Activated CD8-positive, alpha-beta memory T cell treated with anti-CD3 and anti-CD28 coated beads for 4 hours (primary cell): Measurements from ENCODE around the gene SLCO1A2.
"Not testable (repeated sequence)": the region's sequence is repeated elsewhere in the genome, so short reads cannot be mapped to it uniquely, and the experiment has no call there.

Source experiments
- DNase-seq, 2 donors: peaks; one replicate each; pipeline ENCODE4 v3.0.0-alpha.2; 2020; ENCODE audit warnings: low read depth in 2 of 2

SLCO1A2 gene

DNA sequence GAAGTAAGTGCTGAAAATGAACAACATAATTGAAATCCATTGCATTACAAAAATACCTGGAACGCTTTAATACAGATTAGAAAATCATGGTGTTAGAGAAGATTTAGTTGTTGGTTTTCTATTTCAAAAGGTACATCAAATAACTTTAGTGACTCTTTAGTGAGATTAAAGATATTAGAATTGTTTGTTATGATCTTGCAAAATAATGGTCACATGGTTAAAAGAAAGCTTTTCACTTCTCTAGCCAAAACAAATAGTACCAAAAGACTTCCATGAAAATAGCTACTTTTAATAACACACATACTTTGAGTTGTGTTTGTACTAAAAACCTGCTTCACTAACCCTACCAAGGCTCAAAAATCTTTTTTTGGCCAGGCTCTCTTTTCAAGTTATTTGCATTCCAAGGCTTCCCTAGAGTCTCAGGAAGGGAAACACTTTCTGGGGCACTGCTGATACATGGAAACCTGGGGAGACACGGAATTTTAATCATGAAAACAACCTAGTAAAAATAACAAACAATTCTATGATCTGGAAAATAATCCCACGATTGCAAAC lies at the start of gene SLCO1A2:
TSS of gene SLCO1A2 (minus strand) at position 147 of the 555 bp plus-strand sequence. CDS start 270 bp downstream, outside the sequence.
- DNase-seq = no peak

DNA sequence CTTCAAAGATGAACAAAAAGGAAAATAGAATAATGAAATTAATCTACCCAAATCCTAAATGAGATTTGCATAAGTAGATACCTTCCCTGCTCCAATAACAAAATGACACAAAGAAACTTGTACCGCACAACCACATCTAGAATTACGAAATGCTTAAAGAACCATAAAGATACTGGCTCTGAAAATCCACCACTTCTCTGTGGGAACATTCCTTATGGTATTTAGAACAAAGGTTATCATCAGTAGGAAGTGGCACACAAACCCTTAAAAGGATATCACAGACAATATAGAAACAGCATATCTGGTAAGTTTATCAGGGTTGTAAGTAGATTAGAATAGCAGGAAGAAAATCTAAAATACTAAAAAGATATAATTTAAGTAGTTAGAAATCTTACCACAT lies 49.5 kb upstream of the SLCO1A2 start:
- DNase-seq = no peak

- DNase-seq = not testable (repeated sequence)
Observed at GRCh38 chr12:21381320-21381719, 46.6 kb upstream of the SLCO1A2 start.

DNA sequence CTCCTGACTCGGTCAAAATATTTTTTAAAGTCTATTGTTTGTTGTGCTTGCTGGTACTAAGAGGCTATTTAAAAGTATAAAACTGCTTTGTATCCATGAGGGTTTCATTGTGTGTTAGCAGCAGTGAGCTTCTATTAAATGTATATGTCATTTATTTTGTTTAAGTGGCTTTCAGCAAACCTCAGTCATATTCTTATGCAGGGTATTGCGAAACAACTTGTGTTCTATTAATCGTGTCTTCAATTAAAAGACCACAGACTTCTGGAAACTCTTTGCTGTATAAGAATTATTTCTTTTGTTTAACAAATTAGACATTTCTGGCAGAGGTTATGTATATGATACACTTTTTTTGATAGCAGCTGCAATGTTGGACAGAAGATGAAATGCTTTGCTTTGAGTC lies 44.5 kb upstream of the SLCO1A2 start:
- DNase-seq = no peak

DNA sequence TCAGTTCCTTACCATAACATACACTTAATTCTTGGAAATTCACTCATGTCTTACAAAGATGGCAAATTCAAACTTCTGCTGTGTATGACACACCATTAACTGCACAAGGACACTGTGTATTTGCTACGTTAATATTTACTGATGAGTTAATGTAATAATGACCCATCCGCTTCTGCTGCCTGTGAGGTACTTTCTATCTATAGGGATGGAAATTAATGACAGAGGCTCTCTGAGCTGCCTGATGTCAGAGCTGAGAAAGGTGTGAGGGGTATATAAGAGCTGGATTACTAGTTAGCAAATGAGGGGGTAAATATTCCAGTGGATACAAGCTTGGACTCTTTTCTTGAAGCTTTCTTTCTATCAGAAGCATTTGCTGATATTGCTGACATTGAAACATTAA lies 37.9 kb upstream of the SLCO1A2 start, which contains the start of gene IAPP:
TSS of gene IAPP (plus strand) at position 301 of the 400 bp plus-strand sequence. CDS start 450 bp downstream, outside the sequence.
- no peak for DNase-seq

DNA sequence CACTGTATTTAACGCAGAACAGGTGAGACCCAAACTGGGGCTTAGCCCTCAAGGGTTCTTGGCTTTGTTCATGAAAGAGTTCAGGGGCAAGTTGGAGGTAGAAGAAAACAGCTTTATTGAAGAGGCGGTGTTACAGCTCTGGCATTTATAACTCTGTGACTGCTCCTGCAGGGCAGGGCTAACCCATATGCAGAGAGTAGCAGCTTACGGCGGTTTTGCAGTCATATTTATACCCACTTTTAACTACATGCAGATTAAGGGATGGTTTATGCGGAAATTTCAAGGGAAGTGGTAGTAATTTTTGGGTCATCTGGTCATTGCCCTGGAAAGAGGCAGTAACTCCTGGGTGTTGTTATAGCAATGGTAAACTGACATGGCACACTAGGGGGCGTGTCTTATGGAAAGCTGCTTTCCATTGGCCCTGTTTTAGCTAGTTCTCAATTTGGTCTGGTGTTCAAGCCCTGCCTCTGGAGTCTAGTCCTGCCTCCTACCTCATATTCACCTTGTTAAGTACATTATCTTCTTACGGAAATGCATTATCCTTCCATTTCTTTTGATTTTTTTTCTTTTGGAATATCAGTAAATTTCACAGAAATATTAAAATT lies 36.2 kb upstream of the SLCO1A2 start:
- no peak for DNase-seq

GRCh38 chr12:21369141-21369980 lies 34.6 kb upstream of the SLCO1A2 start:
- DNase-seq = no peak

- DNase-seq = not testable (repeated sequence)
Observed at GRCh38 chr12:21360632-21361031, 25.9 kb upstream of the SLCO1A2 start.

DNA sequence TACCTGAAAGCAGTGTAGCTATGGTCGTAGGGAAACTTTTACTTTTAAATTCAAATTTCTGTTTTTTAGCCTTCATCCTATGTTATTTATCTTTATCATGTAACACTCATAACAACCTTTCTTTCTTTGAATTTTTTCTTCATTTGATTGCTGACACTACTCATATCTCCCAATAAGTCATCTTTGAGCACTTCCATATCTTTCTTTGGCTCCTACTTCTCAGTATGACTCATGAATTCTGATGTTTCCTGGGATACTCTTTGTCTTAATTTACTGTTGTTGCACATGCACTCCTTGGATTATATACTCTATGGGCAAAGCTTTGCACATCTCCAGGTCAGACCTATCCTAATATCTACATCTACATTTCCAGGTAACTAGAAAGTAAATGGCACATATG lies 19.9 kb upstream of the SLCO1A2 start:
- DNase-seq = no peak

DNA sequence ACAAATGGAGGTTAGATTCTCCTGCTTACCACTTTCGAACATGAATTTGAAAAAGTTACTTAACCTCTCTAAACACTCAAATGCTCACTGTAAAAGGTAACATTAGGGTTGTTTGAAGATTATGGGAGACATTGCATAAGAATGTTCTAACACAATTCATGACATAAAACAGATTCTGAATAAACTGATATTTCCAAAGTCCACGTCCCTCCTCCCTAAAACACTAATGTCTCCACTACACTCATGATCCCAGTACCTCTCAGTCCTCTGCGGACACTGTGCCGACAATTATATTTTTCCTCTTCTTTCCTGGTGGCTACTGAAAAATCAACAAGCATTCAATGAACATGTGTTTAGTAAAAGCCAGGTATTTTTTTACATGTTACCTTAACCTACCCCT lies 19.2 kb upstream of the SLCO1A2 start:
- DNase-seq = no peak

DNA sequence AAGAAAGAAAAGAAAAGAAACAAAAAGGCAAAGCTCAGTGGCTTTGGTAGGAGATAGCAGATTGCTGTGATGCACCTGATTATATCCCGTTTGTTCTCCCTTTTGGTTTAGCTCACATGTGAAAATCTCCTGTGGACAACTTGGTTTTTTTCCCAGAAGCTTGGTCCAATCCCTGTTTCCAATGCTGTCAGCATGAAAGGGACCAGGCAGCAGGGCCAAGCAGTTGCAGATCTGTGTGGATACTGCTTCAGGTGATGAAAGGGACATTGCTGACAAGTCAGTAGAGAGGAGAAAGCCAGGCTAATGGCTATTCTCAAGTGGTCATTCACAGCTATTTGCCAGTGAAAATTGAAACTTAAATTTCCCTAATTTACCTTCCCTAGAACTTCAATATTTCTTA lies 18.8 kb upstream of the SLCO1A2 start:
- no peak for DNase-seq

GRCh38 chr12:21350975-21351374 lies 16.3 kb upstream of the SLCO1A2 start:
- no peak for DNase-seq

DNA sequence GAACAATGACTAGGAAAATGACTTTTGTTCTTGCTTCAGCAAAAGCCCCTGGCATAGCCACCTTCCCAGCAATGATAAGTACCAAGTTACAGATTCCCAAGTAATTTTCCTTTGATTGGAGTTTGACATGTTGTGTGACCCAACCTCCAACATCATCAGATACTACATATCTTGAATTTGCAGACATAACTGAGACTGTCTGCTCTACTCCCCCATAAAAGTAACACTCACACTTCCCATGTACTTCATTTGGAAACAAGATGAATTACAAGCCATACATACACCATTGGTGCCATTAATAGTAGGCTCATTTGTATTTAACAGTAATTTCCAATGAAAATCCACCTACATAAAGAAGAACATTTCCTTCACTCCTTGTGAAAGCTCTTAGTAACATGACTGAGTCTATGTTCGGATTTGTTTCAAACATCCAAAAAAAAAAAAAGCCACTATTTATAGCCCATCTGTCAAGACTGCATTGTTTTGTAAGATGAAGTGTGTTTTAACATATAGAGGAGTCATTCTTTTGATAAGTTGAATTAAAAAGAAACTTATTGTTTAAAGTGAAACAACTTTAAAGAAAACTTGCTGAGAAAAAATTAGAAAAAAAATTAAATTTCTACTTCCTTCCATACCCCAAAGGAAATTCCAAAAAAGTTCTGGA lies 12.0 kb upstream of the SLCO1A2 start:
- DNase-seq = no peak

DNA sequence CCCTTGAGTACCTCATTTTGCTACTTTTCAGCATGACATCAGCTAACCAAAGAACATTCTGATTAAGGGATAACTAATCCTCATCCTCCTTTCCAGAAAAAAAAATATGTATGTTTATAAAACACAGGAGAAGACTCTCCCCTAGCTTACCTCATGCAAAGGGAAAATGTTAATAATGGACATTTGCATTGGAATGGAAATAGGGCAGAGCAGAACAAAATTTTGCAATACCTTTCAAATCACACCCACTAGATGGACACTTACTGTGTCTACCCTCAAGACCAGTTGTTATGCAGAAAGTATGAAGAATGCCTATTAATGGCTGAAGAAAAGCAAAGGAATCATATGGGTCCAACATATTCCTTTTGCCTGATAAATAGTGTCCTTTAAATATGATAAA lies 8.9 kb upstream of the SLCO1A2 start:
- DNase-seq = no peak

DNA sequence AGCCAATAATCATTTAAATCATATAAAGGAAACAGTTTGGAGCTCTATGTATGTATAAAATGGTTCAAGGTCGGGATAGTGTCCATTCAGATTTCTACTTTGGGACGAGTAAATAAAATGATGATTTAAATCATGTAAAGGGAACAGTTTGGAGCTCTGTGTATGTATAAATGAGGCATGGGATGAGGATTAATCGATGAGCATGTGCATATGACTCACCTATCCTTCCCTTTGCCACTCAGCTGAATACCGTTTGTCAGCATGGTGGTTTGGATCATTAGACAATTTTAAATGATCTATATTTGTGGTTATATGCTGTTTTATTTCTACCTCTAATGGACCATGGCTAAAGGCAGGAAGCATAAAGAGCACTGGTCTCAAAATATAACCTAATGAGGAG lies 7.1 kb upstream of the SLCO1A2 start:
- no peak for DNase-seq

DNA sequence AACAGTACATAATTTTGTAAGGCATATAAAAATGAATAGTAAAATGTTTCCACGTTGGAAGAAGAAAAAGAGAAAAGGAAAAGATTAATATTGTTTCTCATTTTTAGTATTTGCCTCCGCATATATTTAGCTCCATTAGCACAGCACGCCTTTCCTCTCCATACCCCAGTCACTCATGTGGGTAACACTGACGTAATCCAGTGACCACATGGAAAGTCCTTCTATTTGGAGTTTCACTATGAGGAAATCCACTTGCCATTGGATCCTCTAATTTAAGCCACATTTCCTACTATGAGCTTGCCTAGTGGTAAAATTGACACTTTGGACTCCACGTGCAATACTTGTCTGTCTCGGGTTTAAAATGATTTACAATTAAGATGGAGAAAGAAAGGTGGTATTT lies 5.7 kb upstream of the SLCO1A2 start:
- no peak for DNase-seq

GRCh38 chr12:21339921-21340320 lies 5.2 kb upstream of the SLCO1A2 start:
- no peak for DNase-seq

GRCh38 chr12:21337959-21338744 lies 3.4 kb upstream of the SLCO1A2 start:
- DNase-seq = no peak

- DNase-seq = no peak
Observed at GRCh38 chr12:21337453-21337852, 2.7 kb upstream of the SLCO1A2 start.

GRCh38 chr12:21336656-21337055 lies 1.9 kb upstream of the SLCO1A2 start:
- no peak for DNase-seq

DNA sequence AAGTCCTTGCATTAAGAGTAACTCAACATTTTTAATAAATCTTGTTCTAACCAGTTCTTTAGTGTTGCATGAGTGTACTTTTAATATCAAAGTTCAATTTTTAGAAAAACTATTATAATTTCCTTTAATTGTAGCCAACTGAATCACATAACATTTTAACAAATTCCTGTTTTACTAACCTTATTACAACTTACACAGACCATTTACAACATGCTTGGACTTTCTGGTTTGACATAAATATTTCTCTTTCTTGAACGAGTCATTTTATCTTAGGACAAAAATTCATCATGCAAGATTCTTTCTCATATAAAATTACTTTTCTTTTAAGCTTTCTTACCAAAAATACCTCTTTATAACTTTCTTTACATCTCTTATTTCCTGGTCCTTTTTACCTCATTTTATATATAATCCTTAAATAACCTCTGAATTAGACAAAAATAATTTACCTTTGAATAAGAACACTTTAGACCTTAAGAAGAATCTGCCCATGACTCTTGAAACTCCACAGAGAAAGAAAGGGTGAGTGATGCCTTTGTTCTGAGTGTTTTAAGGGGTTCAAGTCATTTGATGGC lies 3.9 kb downstream of the SLCO1A2 start:
- DNase-seq = no peak
